CD14-positive monocyte (primary cell): ENCODE data around the gene ZNF454. TPM values are rescaled to one million over a fixed set of nuclear protein-coding genes. Genes with fewer than 3 reads are reported as not detected.

Experiments used
- DNase-seq, 3 donors: peaks; one replicate each; pipeline ENCODE4 v3.0.0-alpha.2; 2011 to 2022
- H2AFZ ChIP-seq: 2 replicates; pipeline ENCODE4 v1.6.0; 2012; ENCODE audit warnings: mild to moderate bottlenecking, low read depth, low read length, inconsistent platforms; ENCODE audit not compliant: insufficient read depth, poor library complexity, severe bottlenecking
- H3K27ac ChIP-seq, 2 donors: 1 replicate in 1 of 2; 2 replicates in 1 of 2; pipeline ENCODE4 v1.5.1; 2012 to 2013; ENCODE audit warnings: low read length in 2 of 2, control low read depth in 1 of 2, inconsistent platforms in 1 of 2, low read depth in 1 of 2, mild to moderate bottlenecking in 1 of 2
- H3K27me3 ChIP-seq, 2 donors: one replicate each; pipeline versions ENCODE4 v1.6.0 to v1.6.1; 2011 to 2013; ENCODE audit warnings: low read length in 2 of 2; ENCODE audit not compliant: control insufficient read depth in 2 of 2, insufficient read depth in 2 of 2
- H3K36me3 ChIP-seq, 2 donors: replicated peaks in 1 of 2; 1 replicate in 1 of 2; 2 replicates in 1 of 2; pipeline versions ENCODE4 v1.5.1 to v1.6.1; 2012 to 2013; ENCODE audit warnings: low read length in 2 of 2, control low read depth in 1 of 2, inconsistent platforms in 1 of 2, mild to moderate bottlenecking in 1 of 2; ENCODE audit not compliant: insufficient read depth in 2 of 2, control insufficient read depth in 1 of 2
- H3K4me1 ChIP-seq, 2 donors: 1 replicate in 1 of 2; 2 replicates in 1 of 2; pipeline versions ENCODE4 v1.5.1 to v1.6.1; 2012 to 2013; ENCODE audit warnings: low read length in 2 of 2, control low read depth in 1 of 2, inconsistent platforms in 1 of 2, mild to moderate bottlenecking in 1 of 2, moderate library complexity in 1 of 2; ENCODE audit not compliant: insufficient read depth in 2 of 2, control insufficient read depth in 1 of 2
- H3K4me2 ChIP-seq: replicated peaks from 2 replicates; pipeline ENCODE3; 2012; ENCODE audit warnings: low read length, moderate library complexity, mild to moderate bottlenecking; ENCODE audit not compliant: poor library complexity, severe bottlenecking; ENCODE audit errors: extremely low read depth
- H3K4me3 ChIP-seq, 3 experiments: fragments of 200-600 bp in 1 of 3; sonication (generic) in 1 of 3; replicated peaks in 1 of 3; 1 replicate in 2 of 3; 2 replicates in 1 of 3; pipeline ENCODE4 v1.5.1; 2011 to 2013; ENCODE audit warnings: low read length in 3 of 3, mild to moderate bottlenecking in 3 of 3, control low read depth in 2 of 3, low read depth in 2 of 3, inconsistent platforms in 1 of 3, moderate library complexity in 1 of 3
- H3K79me2 ChIP-seq: 2 replicates; pipeline ENCODE4 v1.6.0; 2012; ENCODE audit warnings: mild to moderate bottlenecking, control low read depth, inconsistent platforms, low read length, moderate library complexity; ENCODE audit not compliant: insufficient read depth
- H3K9ac ChIP-seq: 2 replicates; pipeline ENCODE4 v1.6.0; 2017; ENCODE audit warnings: low read length, mild to moderate bottlenecking; ENCODE audit not compliant: insufficient read depth, poor library complexity, severe bottlenecking
- H3K9me3 ChIP-seq, 2 donors: replicated peaks in 1 of 2; 1 replicate in 1 of 2; 2 replicates in 1 of 2; pipeline versions ENCODE4 v1.5.1 to v1.6.1; 2012 to 2013; ENCODE audit warnings: low read length in 2 of 2, control low read depth in 1 of 2; ENCODE audit not compliant: control insufficient read depth in 1 of 2, insufficient read depth in 1 of 2
- H4K20me1 ChIP-seq: 2 replicates; pipeline ENCODE4 v1.6.0; 2012; ENCODE audit warnings: mild to moderate bottlenecking, low read length, control low read depth, moderate library complexity; ENCODE audit not compliant: insufficient read depth
- H3K27ac Mint-ChIP-seq, 7 donors: one replicate each; pipeline ENCODE4 v1.8.0; 2020; ENCODE audit warnings: mild to moderate bottlenecking in 7 of 7, mixed read lengths in 7 of 7, moderate library complexity in 6 of 7, inconsistent platforms in 2 of 7
- H3K27me3 Mint-ChIP-seq, 3 donors: one replicate each; pipeline ENCODE4 v1.8.0; 2021 to 2022; ENCODE audit warnings: low read depth in 3 of 3, mild to moderate bottlenecking in 3 of 3, mixed read lengths in 3 of 3, moderate library complexity in 3 of 3, inconsistent platforms in 1 of 3
- H3K36me3 Mint-ChIP-seq, 2 donors: one replicate each; pipeline ENCODE4 v1.8.0; 2020; ENCODE audit warnings: mixed read lengths in 2 of 2, inconsistent platforms in 1 of 2, mild to moderate bottlenecking in 1 of 2
- H3K4me1 Mint-ChIP-seq: one replicate; pipeline ENCODE4 v1.8.0; 2020; ENCODE audit warnings: mild to moderate bottlenecking, mixed read lengths
- H3K4me3 Mint-ChIP-seq, 2 donors: one replicate each; pipeline ENCODE4 v1.8.0; 2020; ENCODE audit warnings: mild to moderate bottlenecking in 2 of 2, mixed read lengths in 2 of 2, moderate library complexity in 1 of 2
- H3K9me3 Mint-ChIP-seq, 7 donors: one replicate each; pipeline ENCODE4 v1.8.0; 2020 to 2022; ENCODE audit warnings: mixed read lengths in 7 of 7, mild to moderate bottlenecking in 6 of 7, moderate library complexity in 6 of 7, inconsistent platforms in 2 of 7
- WGBS: methylation state at CpG from one replicate; pipeline ENCODE4 v1.1.5; 2013; ENCODE audit warnings: missing lambda C conversion rate; ENCODE audit not compliant: insufficient coverage; 5-methylcytosine and 5-hydroxymethylcytosine counted together
- intact Hi-C, 2 donors: fragments of 100-400 bp; cut with micrococcal nuclease; formaldehyde crosslinking; loops; one replicate each; pipeline versions ENCODE4 v1.15.0 to v1.15.1; 2023
- polyA plus RNA-seq, 3 donors: library from polyadenylated mRNA; depleted of rRNA in 1 of 3; unstranded in 2 of 3; stranded (reverse) in 1 of 3; fragments of 300-500 nt in 2 of 3; fragments of >200 nt in 1 of 3; fragmentation: Illumina TruSeq in 2 of 3; gene quantifications; 1 replicate in 2 of 3; 2 replicates in 1 of 3; pipeline ENCODE4 v1.2.3, GENCODE V29; 2012 to 2021
- TF ChIP-seq, protein P1 (sequence below): fragments of 200-600 bp; IDR thresholded peaks from one replicate; pipeline ENCODE4 v1.8.0; 2022; ENCODE audit warnings: antibody characterized with exemption, mild to moderate bottlenecking

Gene ZNF454
- polyA plus RNA-seq, 3 donors = not detected

DNA sequence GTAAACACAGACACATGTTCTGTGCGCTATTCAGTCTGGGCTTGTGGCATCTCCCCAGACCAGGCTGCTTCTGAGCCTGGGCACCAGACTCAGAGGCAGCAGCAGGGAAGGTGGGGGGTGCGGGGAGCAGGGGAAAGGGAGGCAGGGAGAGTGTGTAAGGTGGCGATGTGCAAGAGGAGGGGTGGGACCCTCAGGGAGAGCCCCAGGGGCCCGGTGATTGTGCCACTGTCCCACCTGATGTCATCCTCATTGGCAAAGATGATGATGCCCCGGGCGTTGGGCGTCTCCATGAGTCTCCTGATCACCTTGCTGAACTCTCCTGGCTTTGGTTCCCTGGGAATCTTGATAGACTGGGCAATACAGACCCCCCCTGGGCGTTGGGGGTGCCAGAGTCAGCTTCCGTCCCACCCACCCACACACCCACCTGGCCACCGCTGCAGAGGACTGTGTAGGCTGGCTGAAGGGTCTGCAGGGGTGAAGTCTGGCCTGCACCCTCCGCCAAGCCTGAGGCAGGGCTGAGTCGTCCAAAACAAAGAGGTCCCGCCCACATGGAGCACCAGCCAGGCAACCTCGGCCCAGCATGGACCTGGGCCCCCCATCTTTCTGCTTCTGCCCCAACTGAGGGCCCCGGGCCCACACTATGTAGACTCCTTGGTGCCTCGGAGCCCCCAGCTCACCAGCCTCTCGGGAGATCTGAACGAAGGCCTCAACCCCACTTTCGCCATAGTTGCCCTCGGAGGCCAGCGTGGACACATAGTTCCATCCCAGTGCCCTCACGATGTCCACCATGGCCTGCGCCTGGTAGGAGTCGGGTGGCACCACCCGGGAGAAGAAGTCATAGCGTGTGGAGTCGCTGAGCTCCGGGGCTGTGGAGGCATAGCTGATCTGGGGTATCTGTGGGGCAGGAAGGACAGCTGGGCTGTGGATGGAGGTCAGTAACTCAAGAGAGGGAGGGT is 50.5 kb downstream of the ZNF454 start:
- Histone ChIP-seq H3K4me3 (no peak overlapping the region), H4K20me1 (no peaks in the 10 kb centered on the region), H3K4me1 (no peaks in the 10 kb centered on the region), H3K36me3 (no peaks in the 10 kb centered on the region), H3K27me3 (peaks cover 0 to 35% of the 10 kb centered on the region in 2 donors), H3K9me3 (peaks cover 51 to 69% of the 10 kb centered on the region in 2 donors), H3K4me2 (no peak overlapping the region), H3K27ac (no peak overlapping the region), H3K9ac (no peak overlapping the region), H3K79me2 (no peaks in the 10 kb centered on the region), H2AFZ (no peak overlapping the region)
- 97% methylated on average over 22 of the region's 28 CpGs for WGBS
- Mint-ChIP-seq H3K36me3 (no peaks in the 10 kb centered on the region), H3K4me3 (no peak overlapping the region), H3K9me3 (peaks cover 39 to 76% (median 61%) of the 10 kb centered on the region in 7 donors), H3K27ac (peak overlapping the region in 2 of 7 donors; percentile 31 to 68), H3K27me3 (peaks cover 30 to 42% (median 35%) of the 10 kb centered on the region in 3 donors), H3K4me1 (no peaks in the 10 kb centered on the region)
- no peak for DNase-seq
- intact Hi-C loops = no loop called here
- TF ChIP-seq, protein P1, sequence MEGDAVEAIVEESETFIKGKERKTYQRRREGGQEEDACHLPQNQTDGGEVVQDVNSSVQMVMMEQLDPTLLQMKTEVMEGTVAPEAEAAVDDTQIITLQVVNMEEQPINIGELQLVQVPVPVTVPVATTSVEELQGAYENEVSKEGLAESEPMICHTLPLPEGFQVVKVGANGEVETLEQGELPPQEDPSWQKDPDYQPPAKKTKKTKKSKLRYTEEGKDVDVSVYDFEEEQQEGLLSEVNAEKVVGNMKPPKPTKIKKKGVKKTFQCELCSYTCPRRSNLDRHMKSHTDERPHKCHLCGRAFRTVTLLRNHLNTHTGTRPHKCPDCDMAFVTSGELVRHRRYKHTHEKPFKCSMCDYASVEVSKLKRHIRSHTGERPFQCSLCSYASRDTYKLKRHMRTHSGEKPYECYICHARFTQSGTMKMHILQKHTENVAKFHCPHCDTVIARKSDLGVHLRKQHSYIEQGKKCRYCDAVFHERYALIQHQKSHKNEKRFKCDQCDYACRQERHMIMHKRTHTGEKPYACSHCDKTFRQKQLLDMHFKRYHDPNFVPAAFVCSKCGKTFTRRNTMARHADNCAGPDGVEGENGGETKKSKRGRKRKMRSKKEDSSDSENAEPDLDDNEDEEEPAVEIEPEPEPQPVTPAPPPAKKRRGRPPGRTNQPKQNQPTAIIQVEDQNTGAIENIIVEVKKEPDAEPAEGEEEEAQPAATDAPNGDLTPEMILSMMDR = no peak

GRCh38 chr5:178992291-178992895 is 51.4 kb downstream of the ZNF454 start:
- DNase-seq = no peak
- H2AFZ ChIP-seq = no peak overlapping the region
- peaks cover 33 to 46% (median 40%) of the 10 kb centered on the region in 3 donors for H3K27me3 Mint-ChIP-seq
- TF ChIP-seq, protein P1 = no peak
- no peak overlapping the region for H3K27ac ChIP-seq
- peaks cover 0 to 35% of the 10 kb centered on the region in 2 donors for H3K27me3 ChIP-seq
- H3K9ac ChIP-seq = no peak overlapping the region
- H3K4me1 ChIP-seq = no peaks in the 10 kb centered on the region
- intact Hi-C loops = no loop called here
- no peak overlapping the region for H3K27ac Mint-ChIP-seq
- no peak overlapping the region for H3K4me3 ChIP-seq
- peaks cover 39 to 76% (median 54%) of the 10 kb centered on the region in 7 donors for H3K9me3 Mint-ChIP-seq
- H3K36me3 ChIP-seq = no peaks in the 10 kb centered on the region
- H3K4me3 Mint-ChIP-seq = peak overlapping the region in 1 of 2 donors; percentile 60
- no peaks in the 10 kb centered on the region for H4K20me1 ChIP-seq
- H3K79me2 ChIP-seq = no peaks in the 10 kb centered on the region
- H3K9me3 ChIP-seq = peaks cover 45 to 60% of the 10 kb centered on the region in 2 donors
- no peaks in the 10 kb centered on the region for H3K36me3 Mint-ChIP-seq
- H3K4me2 ChIP-seq = no peak overlapping the region
- H3K4me1 Mint-ChIP-seq = no peaks in the 10 kb centered on the region
- 85% methylated on average over 9 of the region's 9 CpGs for WGBS
